WTC11 (cell line): ENCODE results near the gene EXOSC1. TPM values are rescaled to one million over a fixed set of nuclear protein-coding genes. Genes with fewer than 3 reads are reported as not detected.

Experiments
- ATAC-seq: fragments of 200-7000 bp; cut with Tn5 transposase; 2 replicates; pipeline ENCODE4 v1.10.0; 2021; ENCODE audit warnings: mild to moderate bottlenecking, moderate library complexity
- CTCF ChIA-PET: fragments of 300-600 bp; sonication (Branson Sonifier 250); formaldehyde crosslinking; loops from one replicate; lab custom pipeline; 2021; ENCODE audit warnings: antibody characterized with exemption; lab: Charles Lee
- POLR2A ChIA-PET: fragments of 350-600 bp; sonication (Branson Sonifier 250); formaldehyde crosslinking; loops from one replicate; lab custom pipeline; 2021; ENCODE audit warnings: antibody characterized with exemption; lab: Charles Lee
- DNase-seq: peaks from one replicate; pipeline ENCODE4 v3.0.0; 2021; ENCODE audit warnings: low spot score
- H3K27ac Mint-ChIP-seq: 2 replicates; pipeline ENCODE4 v1.8.0; 2021; ENCODE audit warnings: mixed read lengths
- H3K27me3 Mint-ChIP-seq: 2 replicates; pipeline ENCODE4 v1.8.0; 2021; ENCODE audit warnings: low read depth, mild to moderate bottlenecking, moderate library complexity, mixed read lengths
- H3K36me3 Mint-ChIP-seq: 2 replicates; pipeline ENCODE4 v1.8.0; 2021; ENCODE audit warnings: mixed read lengths
- H3K4me1 Mint-ChIP-seq: 2 replicates; pipeline ENCODE4 v1.8.0; 2022; ENCODE audit warnings: mixed read lengths
- H3K4me3 Mint-ChIP-seq: 2 replicates; pipeline ENCODE4 v1.8.0; 2021; ENCODE audit warnings: mild to moderate bottlenecking, moderate library complexity, mixed read lengths
- H3K9me3 Mint-ChIP-seq: 2 replicates; pipeline ENCODE4 v1.8.0; 2021; ENCODE audit warnings: mixed read lengths
- CDX4 ChIP-seq: fragments of 250-450 bp; sonication (Bioruptor Pico); IDR thresholded peaks from 2 replicates; pipeline ENCODE4 v1.9.0; 2021; ENCODE audit warnings: moderate library complexity, mild to moderate bottlenecking, inconsistent platforms, borderline replicate concordance
- E2F1 ChIP-seq: sonication (generic); formaldehyde crosslinking; IDR thresholded peaks from 2 replicates; pipeline ENCODE4 v1.8.0; 2022; ENCODE audit warnings: mild to moderate bottlenecking, missing genetic modification reagents
- ESRRA ChIP-seq: sonication (generic); formaldehyde crosslinking; IDR thresholded peaks from 2 replicates; pipeline ENCODE4 v1.8.1; 2022; ENCODE audit warnings: mild to moderate bottlenecking, missing genetic modification reagents, borderline replicate concordance
- JUN ChIP-seq: sonication (generic); formaldehyde crosslinking; IDR thresholded peaks from 2 replicates; pipeline ENCODE4 v1.8.0; 2023; ENCODE audit warnings: mild to moderate bottlenecking, missing genetic modification reagents
- MXD4 ChIP-seq: fragments of 250-450 bp; sonication (Bioruptor Pico); IDR thresholded peaks from 2 replicates; pipeline ENCODE4 v1.8.0; 2021; ENCODE audit warnings: mild to moderate bottlenecking, moderate library complexity, borderline replicate concordance
- NFATC4 ChIP-seq: fragments of 250-450 bp; sonication (Bioruptor Pico); IDR thresholded peaks from 2 replicates; pipeline ENCODE4 v1.9.0; 2021; ENCODE audit warnings: mild to moderate bottlenecking
- NFYB ChIP-seq: sonication (generic); formaldehyde crosslinking; conservative IDR thresholded peaks from 2 replicates; pipeline ENCODE4 v1.8.0; 2022; ENCODE audit warnings: low read depth, missing genetic modification reagents
- SMAD3 ChIP-seq: sonication (generic); formaldehyde crosslinking; IDR thresholded peaks from 2 replicates; pipeline ENCODE4 v1.8.0; 2022; ENCODE audit warnings: missing genetic modification reagents, mild to moderate bottlenecking, borderline replicate concordance
- TP53 ChIP-seq: sonication (generic); formaldehyde crosslinking; IDR thresholded peaks from 2 replicates; pipeline ENCODE4 v1.8.1; 2023; ENCODE audit warnings: mild to moderate bottlenecking, missing genetic modification reagents
- ZNF138 ChIP-seq: sonication (generic); formaldehyde crosslinking; conservative IDR thresholded peaks from 2 replicates; pipeline ENCODE4 v1.8.1; 2022; ENCODE audit warnings: mild to moderate bottlenecking, moderate library complexity, missing genetic modification reagents
- ZNF512 ChIP-seq: sonication (generic); formaldehyde crosslinking; IDR thresholded peaks from 2 replicates; pipeline ENCODE4 v1.8.1; 2022; ENCODE audit warnings: missing genetic modification reagents, borderline replicate concordance
- ZSCAN18 ChIP-seq: fragments of 250-450 bp; sonication (Bioruptor Pico); IDR thresholded peaks from 2 replicates; pipeline ENCODE4 v2.1.2; 2022; ENCODE audit warnings: mild to moderate bottlenecking, moderate library complexity
- total RNA-seq: library from RNA; stranded (reverse); gene quantifications from 3 replicates; pipeline ENCODE4 v1.2.3, GENCODE V29; 2021
- TF ChIP-seq, protein P1 (sequence below): fragments of 250-450 bp; sonication (Bioruptor Pico); IDR thresholded peaks from 2 replicates; pipeline ENCODE4 v1.9.0; 2021; ENCODE audit warnings: mild to moderate bottlenecking
- TF ChIP-seq, protein P2 (sequence below): fragments of 250-450 bp; sonication (Bioruptor Pico); IDR thresholded peaks from 2 replicates; pipeline ENCODE4 v1.9.0; 2021; ENCODE audit warnings: mild to moderate bottlenecking

Gene EXOSC1
- total RNA-seq, 1 experiment from 2014 or later, result 53.7 TPM

GRCh38 chr10:97444212-97444611 is 1.6 kb downstream of the EXOSC1 start (continued):
- TF ChIP-seq, protein P1, sequence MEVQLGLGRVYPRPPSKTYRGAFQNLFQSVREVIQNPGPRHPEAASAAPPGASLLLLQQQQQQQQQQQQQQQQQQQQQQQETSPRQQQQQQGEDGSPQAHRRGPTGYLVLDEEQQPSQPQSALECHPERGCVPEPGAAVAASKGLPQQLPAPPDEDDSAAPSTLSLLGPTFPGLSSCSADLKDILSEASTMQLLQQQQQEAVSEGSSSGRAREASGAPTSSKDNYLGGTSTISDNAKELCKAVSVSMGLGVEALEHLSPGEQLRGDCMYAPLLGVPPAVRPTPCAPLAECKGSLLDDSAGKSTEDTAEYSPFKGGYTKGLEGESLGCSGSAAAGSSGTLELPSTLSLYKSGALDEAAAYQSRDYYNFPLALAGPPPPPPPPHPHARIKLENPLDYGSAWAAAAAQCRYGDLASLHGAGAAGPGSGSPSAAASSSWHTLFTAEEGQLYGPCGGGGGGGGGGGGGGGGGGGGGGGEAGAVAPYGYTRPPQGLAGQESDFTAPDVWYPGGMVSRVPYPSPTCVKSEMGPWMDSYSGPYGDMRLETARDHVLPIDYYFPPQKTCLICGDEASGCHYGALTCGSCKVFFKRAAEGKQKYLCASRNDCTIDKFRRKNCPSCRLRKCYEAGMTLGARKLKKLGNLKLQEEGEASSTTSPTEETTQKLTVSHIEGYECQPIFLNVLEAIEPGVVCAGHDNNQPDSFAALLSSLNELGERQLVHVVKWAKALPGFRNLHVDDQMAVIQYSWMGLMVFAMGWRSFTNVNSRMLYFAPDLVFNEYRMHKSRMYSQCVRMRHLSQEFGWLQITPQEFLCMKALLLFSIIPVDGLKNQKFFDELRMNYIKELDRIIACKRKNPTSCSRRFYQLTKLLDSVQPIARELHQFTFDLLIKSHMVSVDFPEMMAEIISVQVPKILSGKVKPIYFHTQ (CRISPR knock-in tag), result no peak
- TF ChIP-seq SMAD3 (CRISPR knock-in tag) (no peak), NFATC4 (CRISPR knock-in tag) (no peak)

GRCh38 chr10:97442277-97442676 is 3.5 kb downstream of the EXOSC1 start:
- DNase-seq, result no peak
- H3K36me3 Mint-ChIP-seq, result peaks cover 31% of the 10 kb centered on the region
- ChIA-PET POLR2A (no interaction called here), CTCF (interaction anchor here (2.6 kb wide), 1 partner anchor 35 kb away, joined by 14 read pairs; no protein-coding TSS in a partner anchor)
- TF ChIP-seq TP53 (CRISPR knock-in tag) (no peak), JUN (CRISPR knock-in tag) (no peak), ZNF138 (CRISPR knock-in tag) (no peak), E2F1 (CRISPR knock-in tag) (no peak), ZNF512 (CRISPR knock-in tag) (no peak), NFYB (CRISPR knock-in tag) (no peak), SMAD3 (CRISPR knock-in tag) (no peak), ZSCAN18 (CRISPR knock-in tag) (no peak), MXD4 (CRISPR knock-in tag) (no peak)
- no peak overlapping the region for H3K27ac Mint-ChIP-seq
- no peak for ATAC-seq
- no peaks in the 10 kb centered on the region for H3K9me3 Mint-ChIP-seq
- peaks cover 16% of the 10 kb centered on the region for H3K4me1 Mint-ChIP-seq
- no peak overlapping the region for H3K4me3 Mint-ChIP-seq
- H3K27me3 Mint-ChIP-seq, result no peaks in the 10 kb centered on the region

DNA sequence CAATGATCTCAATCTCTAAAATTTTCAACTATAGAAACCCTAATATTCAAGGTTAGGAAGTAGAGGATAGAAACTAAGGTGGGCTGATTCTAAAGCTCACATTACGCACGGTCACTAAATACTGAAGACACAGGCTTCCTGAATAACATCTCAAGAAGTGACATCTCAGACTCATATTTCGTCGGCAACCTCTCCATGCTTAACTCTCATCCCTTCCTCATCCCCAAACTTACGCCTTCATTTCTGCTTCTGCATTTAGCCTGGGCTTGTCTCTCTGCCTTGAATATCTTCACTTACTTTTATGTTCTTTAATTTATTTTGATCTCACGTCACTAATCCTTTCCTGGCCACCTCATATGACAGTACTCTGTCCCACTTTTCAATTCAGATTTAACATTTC is 10.6 kb downstream of the EXOSC1 start:
- no peak for TF ChIP-seq ESRRA
- TF ChIP-seq CDX4 (CRISPR knock-in tag), result no peak
- TF ChIP-seq, protein P2, sequence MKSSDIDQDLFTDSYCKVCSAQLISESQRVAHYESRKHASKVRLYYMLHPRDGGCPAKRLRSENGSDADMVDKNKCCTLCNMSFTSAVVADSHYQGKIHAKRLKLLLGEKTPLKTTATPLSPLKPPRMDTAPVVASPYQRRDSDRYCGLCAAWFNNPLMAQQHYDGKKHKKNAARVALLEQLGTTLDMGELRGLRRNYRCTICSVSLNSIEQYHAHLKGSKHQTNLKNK (CRISPR knock-in tag), result peak; percentile 70
- CTCF ChIA-PET, result no interaction called here
- Mint-ChIP-seq H3K36me3 (peaks cover 70% of the 10 kb centered on the region), H3K4me1 (no peaks in the 10 kb centered on the region), H3K9me3 (no peaks in the 10 kb centered on the region), H3K27ac (peak overlapping the region; percentile 39; the same call in 1 of the 2 replicates), H3K27me3 (no peaks in the 10 kb centered on the region), H3K4me3 (no peak overlapping the region)
- POLR2A ChIA-PET, result interaction anchor here (0.7 kb wide), 1 partner anchor 21 kb away, joined by 8 read pairs; no protein-coding TSS in a partner anchor
- ATAC-seq, result no peak
- no peak for DNase-seq
